Uterus (tissue), 2 donors: ENCODE data around the gene ELL2.

Experiments
- POLR2A ChIP-seq, 2 donors: fragments of 450-650 bp; IDR thresholded peaks; one replicate each; pipeline ENCODE4 v1.6.1; 2016; ENCODE audit warnings: antibody characterized with exemption in 2 of 2, mild to moderate bottlenecking in 1 of 2, moderate library complexity in 1 of 2
- TF ChIP-seq, protein P1 (sequence below), 4 experiments: fragments of 200-600 bp in 2 of 4; fragments of 450-650 bp in 2 of 4; sonication (generic) in 2 of 4; IDR thresholded peaks; one replicate each; pipeline ENCODE4 v1.5.1; 2016 to 2019; ENCODE audit warnings: antibody characterized with exemption in 4 of 4, mild to moderate bottlenecking in 2 of 4, moderate library complexity in 1 of 4

GRCh38 chr5:95963650-95964410 lies 2.2 kb upstream of the ELL2 start:
- TF ChIP-seq, protein P1, sequence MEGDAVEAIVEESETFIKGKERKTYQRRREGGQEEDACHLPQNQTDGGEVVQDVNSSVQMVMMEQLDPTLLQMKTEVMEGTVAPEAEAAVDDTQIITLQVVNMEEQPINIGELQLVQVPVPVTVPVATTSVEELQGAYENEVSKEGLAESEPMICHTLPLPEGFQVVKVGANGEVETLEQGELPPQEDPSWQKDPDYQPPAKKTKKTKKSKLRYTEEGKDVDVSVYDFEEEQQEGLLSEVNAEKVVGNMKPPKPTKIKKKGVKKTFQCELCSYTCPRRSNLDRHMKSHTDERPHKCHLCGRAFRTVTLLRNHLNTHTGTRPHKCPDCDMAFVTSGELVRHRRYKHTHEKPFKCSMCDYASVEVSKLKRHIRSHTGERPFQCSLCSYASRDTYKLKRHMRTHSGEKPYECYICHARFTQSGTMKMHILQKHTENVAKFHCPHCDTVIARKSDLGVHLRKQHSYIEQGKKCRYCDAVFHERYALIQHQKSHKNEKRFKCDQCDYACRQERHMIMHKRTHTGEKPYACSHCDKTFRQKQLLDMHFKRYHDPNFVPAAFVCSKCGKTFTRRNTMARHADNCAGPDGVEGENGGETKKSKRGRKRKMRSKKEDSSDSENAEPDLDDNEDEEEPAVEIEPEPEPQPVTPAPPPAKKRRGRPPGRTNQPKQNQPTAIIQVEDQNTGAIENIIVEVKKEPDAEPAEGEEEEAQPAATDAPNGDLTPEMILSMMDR (IDR thresholded peaks at IDR 0.05), result no peak
- TF ChIP-seq POLR2A (IDR thresholded peaks at IDR 0.05), result no peak
